Measurements from ENCODE around the gene CIZ1. TPM values are rescaled to one million over a fixed set of nuclear protein-coding genes. Genes with fewer than 3 reads are reported as not detected.
A peak's percentile ranks its signal among the peaks of the same experiment; 100 is the strongest.

The CIZ1 gene
- total and polyA plus RNA-seq, 9 of the 15 experiments (the other 6 are each of a cell fraction or from before 2014, with no cell fraction given) = 6.6 to 329 (median 87.8) TPM

DNA sequence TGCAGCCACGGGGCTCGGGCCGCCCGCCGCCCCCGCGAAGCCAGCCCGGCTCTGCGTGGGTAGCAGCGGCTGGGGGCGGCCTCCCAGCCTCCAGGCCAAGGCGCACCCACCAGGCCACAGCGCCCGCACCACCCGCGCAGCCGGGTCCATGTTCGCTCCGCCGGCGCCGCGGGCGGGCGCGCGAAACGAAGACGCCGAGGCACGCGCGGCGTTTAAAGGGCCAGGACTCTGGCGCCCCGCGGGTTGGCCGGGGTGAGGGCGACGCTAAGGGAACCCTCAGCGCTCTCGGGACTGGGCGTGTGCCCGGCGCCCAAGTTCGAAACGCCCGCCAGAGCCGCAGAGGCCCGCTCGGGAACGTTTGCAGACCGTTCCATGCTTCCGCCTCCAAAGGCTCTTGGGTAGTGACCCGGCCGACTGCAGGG, 63.8 kb downstream of the CIZ1 start, which contains the start of gene PTGES2 (continued):
- TF ChIP-seq, protein P1, sequence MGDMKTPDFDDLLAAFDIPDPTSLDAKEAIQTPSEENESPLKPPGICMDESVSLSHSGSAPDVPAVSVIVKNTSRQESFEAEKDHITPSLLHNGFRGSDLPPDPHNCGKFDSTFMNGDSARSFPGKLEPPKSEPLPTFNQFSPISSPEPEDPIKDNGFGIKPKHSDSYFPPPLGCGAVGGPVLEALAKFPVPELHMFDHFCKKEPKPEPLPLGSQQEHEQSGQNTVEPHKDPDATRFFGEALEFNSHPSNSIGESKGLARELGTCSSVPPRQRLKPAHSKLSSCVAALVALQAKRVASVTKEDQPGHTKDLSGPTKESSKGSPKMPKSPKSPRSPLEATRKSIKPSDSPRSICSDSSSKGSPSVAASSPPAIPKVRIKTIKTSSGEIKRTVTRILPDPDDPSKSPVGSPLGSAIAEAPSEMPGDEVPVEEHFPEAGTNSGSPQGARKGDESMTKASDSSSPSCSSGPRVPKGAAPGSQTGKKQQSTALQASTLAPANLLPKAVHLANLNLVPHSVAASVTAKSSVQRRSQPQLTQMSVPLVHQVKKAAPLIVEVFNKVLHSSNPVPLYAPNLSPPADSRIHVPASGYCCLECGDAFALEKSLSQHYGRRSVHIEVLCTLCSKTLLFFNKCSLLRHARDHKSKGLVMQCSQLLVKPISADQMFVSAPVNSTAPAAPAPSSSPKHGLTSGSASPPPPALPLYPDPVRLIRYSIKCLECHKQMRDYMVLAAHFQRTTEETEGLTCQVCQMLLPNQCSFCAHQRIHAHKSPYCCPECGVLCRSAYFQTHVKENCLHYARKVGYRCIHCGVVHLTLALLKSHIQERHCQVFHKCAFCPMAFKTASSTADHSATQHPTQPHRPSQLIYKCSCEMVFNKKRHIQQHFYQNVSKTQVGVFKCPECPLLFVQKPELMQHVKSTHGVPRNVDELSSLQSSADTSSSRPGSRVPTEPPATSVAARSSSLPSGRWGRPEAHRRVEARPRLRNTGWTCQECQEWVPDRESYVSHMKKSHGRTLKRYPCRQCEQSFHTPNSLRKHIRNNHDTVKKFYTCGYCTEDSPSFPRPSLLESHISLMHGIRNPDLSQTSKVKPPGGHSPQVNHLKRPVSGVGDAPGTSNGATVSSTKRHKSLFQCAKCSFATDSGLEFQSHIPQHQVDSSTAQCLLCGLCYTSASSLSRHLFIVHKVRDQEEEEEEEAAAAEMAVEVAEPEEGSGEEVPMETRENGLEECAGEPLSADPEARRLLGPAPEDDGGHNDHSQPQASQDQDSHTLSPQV (IDR thresholded peaks at IDR 0.05) = peak; percentile 67; the same call in 1 of the 2 replicates
- TF ChIP-seq NCOA2 (IDR thresholded peaks at IDR 0.05; ENCODE audit: partially characterized antibody in 2 of 2) (no peak), ZNF212 (CRISPR knock-in tag; IDR thresholded peaks at IDR 0.05) (no peak), ZNF384 (IDR thresholded peaks at IDR 0.05; ENCODE audit: low read depth, low read length) (no peak), HDGF (IDR thresholded peaks at IDR 0.05) (no peak), ASH1L (IDR thresholded peaks at IDR 0.05; ENCODE audit: borderline replicate concordance, low read depth, partially characterized antibody) (no peak)
- TF ChIP-seq, protein P2, sequence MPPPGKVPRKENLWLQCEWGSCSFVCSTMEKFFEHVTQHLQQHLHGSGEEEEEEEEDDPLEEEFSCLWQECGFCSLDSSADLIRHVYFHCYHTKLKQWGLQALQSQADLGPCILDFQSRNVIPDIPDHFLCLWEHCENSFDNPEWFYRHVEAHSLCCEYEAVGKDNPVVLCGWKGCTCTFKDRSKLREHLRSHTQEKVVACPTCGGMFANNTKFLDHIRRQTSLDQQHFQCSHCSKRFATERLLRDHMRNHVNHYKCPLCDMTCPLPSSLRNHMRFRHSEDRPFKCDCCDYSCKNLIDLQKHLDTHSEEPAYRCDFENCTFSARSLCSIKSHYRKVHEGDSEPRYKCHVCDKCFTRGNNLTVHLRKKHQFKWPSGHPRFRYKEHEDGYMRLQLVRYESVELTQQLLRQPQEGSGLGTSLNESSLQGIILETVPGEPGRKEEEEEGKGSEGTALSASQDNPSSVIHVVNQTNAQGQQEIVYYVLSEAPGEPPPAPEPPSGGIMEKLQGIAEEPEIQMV (tag; conservative IDR thresholded peaks at IDR 0.05; ENCODE audit: low read depth) = no peak
- TF ChIP-seq, protein P3, sequence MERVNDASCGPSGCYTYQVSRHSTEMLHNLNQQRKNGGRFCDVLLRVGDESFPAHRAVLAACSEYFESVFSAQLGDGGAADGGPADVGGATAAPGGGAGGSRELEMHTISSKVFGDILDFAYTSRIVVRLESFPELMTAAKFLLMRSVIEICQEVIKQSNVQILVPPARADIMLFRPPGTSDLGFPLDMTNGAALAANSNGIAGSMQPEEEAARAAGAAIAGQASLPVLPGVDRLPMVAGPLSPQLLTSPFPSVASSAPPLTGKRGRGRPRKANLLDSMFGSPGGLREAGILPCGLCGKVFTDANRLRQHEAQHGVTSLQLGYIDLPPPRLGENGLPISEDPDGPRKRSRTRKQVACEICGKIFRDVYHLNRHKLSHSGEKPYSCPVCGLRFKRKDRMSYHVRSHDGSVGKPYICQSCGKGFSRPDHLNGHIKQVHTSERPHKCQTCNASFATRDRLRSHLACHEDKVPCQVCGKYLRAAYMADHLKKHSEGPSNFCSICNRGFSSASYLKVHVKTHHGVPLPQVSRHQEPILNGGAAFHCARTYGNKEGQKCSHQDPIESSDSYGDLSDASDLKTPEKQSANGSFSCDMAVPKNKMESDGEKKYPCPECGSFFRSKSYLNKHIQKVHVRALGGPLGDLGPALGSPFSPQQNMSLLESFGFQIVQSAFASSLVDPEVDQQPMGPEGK (CRISPR knock-in tag; IDR thresholded peaks at IDR 0.05; ENCODE audit: borderline replicate concordance) = no peak
- TF ChIP-seq, protein P4, sequence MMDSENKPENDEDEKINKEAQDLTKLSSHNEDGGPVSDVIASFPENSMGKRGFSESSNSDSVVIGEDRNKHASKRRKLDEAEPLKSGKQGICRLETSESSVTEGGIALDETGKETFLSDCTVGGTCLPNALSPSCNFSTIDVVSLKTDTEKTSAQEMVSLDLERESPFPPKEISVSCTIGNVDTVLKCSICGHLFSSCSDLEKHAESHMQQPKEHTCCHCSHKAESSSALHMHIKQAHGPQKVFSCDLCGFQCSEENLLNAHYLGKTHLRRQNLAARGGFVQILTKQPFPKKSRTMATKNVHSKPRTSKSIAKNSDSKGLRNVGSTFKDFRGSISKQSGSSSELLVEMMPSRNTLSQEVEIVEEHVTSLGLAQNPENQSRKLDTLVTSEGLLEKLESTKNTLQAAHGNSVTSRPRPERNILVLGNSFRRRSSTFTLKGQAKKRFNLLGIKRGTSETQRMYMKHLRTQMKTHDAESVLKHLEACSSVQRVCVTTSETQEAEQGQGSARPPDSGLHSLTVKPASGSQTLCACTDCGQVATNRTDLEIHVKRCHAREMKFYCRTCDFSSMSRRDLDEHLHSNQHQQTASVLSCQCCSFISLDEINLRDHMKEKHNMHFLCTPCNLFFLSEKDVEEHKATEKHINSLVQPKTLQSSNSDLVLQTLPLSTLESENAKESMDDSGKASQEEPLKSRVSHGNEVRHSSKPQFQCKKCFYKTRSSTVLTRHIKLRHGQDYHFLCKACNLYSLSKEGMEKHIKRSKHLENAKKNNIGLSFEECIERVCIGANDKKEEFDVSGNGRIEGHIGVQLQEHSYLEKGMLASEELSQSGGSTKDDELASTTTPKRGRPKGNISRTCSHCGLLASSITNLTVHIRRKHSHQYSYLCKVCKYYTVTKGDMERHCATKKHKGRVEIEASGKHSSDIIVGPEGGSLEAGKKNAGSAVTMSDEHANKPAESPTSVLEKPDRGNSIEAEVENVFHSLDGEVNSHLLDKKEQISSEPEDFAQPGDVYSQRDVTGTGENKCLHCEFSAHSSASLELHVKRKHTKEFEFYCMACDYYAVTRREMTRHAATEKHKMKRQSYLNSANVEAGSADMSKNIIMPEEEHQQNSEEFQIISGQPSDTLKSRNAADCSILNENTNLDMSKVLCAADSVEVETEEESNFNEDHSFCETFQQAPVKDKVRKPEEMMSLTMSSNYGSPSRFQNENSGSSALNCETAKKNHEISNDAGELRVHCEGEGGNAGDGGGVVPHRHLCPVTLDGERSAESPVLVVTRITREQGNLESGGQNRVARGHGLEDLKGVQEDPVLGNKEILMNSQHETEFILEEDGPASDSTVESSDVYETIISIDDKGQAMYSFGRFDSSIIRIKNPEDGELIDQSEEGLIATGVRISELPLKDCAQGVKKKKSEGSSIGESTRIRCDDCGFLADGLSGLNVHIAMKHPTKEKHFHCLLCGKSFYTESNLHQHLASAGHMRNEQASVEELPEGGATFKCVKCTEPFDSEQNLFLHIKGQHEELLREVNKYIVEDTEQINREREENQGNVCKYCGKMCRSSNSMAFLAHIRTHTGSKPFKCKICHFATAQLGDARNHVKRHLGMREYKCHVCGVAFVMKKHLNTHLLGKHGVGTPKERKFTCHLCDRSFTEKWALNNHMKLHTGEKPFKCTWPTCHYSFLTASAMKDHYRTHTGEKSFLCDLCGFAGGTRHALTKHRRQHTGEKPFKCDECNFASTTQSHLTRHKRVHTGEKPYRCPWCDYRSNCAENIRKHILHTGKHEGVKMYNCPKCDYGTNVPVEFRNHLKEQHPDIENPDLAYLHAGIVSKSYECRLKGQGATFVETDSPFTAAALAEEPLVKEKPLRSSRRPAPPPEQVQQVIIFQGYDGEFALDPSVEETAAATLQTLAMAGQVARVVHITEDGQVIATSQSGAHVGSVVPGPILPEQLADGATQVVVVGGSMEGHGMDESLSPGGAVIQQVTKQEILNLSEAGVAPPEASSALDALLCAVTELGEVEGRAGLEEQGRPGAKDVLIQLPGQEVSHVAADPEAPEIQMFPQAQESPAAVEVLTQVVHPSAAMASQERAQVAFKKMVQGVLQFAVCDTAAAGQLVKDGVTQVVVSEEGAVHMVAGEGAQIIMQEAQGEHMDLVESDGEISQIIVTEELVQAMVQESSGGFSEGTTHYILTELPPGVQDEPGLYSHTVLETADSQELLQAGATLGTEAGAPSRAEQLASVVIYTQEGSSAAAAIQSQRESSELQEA (IDR thresholded peaks at IDR 0.05; ENCODE audit: low read depth) = no peak
- TF ChIP-seq, protein P5, sequence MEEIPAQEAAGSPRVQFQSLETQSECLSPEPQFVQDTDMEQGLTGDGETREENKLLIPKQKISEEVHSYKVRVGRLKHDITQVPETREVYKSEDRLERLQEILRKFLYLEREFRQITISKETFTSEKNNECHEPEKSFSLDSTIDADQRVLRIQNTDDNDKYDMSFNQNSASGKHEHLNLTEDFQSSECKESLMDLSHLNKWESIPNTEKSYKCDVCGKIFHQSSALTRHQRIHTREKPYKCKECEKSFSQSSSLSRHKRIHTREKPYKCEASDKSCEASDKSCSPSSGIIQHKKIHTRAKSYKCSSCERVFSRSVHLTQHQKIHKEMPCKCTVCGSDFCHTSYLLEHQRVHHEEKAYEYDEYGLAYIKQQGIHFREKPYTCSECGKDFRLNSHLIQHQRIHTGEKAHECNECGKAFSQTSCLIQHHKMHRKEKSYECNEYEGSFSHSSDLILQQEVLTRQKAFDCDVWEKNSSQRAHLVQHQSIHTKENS (CRISPR knock-in tag; IDR thresholded peaks at IDR 0.05) = no peak

All from K562 (cell line).